IMR-90 (cell line): ENCODE measurements around the gene PIK3CB. TPM values are rescaled to one million over a fixed set of nuclear protein-coding genes. Genes with fewer than 3 reads are reported as not detected.

Experiments used
- ATAC-seq: fragments of 200-7000 bp; cut with Tn5 transposase; 2 replicates; pipeline ENCODE4 v1.9.1; 2020; ENCODE audit warnings: low read depth, mild to moderate bottlenecking, moderate library complexity
- BruUV-seq: library from RNA; stranded (reverse); fragments of 400-500 nt; replicated peaks from 2 replicates; lab custom pipeline; 2021; lab: Mats Ljungman, UMichigan
- CTCF ChIA-PET: fragments of 300-600 bp; formaldehyde crosslinking; extraction: SDS; loops from one replicate; lab custom pipeline; 2021; ENCODE audit warnings: antibody characterized with exemption; lab: Yijun Ruan, JAX
- POLR2A ChIA-PET: fragments of 300-600 bp; sonication (Branson Sonifier 250); formaldehyde crosslinking; loops from one replicate; lab custom pipeline; 2022; ENCODE audit warnings: antibody characterized with exemption; ENCODE audit not compliant: unreplicated experiment; lab: Charles Lee
- DNase-seq: peaks from one replicate; pipeline ENCODE4 v3.0.0; 2013
- H2AFZ ChIP-seq: replicated peaks from 2 replicates; pipeline ENCODE3; 2013; ENCODE audit warnings: low read length, mild to moderate bottlenecking; ENCODE audit not compliant: poor library complexity
- H2AK5ac ChIP-seq: 2 replicates; pipeline ENCODE4 v1.6.1; 2013; ENCODE audit warnings: low read depth, low read length, inconsistent platforms
- H2AK9ac ChIP-seq: replicated peaks from 2 replicates; pipeline ENCODE3; 2013; ENCODE audit warnings: mild to moderate bottlenecking, low read depth, low read length, moderate library complexity; ENCODE audit not compliant: poor library complexity
- H2BK120ac ChIP-seq: 2 replicates; pipeline ENCODE4 v1.6.1; 2013; ENCODE audit warnings: low read depth, low read length, inconsistent platforms
- H2BK15ac ChIP-seq: 3 replicates; pipeline ENCODE4 v1.6.1; 2013; ENCODE audit warnings: low read depth, low read length, inconsistent platforms
- H2BK20ac ChIP-seq: 2 replicates; pipeline ENCODE4 v1.6.1; 2013; ENCODE audit warnings: low read depth, mild to moderate bottlenecking, inconsistent platforms, low read length, moderate library complexity
- H2BK5ac ChIP-seq: 2 replicates; pipeline ENCODE4 v1.6.1; 2013; ENCODE audit warnings: mild to moderate bottlenecking, low read depth, low read length, inconsistent platforms; ENCODE audit not compliant: poor library complexity, severe bottlenecking
- H3K14ac ChIP-seq: replicated peaks from 2 replicates; pipeline ENCODE4 v1.6.1; 2013; ENCODE audit warnings: low read depth, low read length, inconsistent platforms
- H3K18ac ChIP-seq: 2 replicates; pipeline ENCODE4 v1.6.1; 2013; ENCODE audit warnings: low read depth, low read length, control low read depth
- H3K23ac ChIP-seq: 2 replicates; pipeline ENCODE4 v1.6.1; 2013; ENCODE audit warnings: low read depth, low read length, inconsistent platforms
- H3K27ac ChIP-seq: 2 replicates; pipeline ENCODE4 v1.5.1; 2013; ENCODE audit warnings: mild to moderate bottlenecking, control low read depth, low read length; ENCODE audit not compliant: insufficient read depth
- H3K27me3 ChIP-seq: 2 replicates; pipeline ENCODE4 v1.6.1; 2013; ENCODE audit warnings: low read length; ENCODE audit not compliant: control insufficient read depth, insufficient read depth
- H3K36me3 ChIP-seq: 2 replicates; pipeline ENCODE4 v1.6.1; 2013; ENCODE audit warnings: low read length, mixed read lengths; ENCODE audit not compliant: control insufficient read depth, insufficient read depth
- H3K4ac ChIP-seq: 2 replicates; pipeline ENCODE4 v1.6.1; 2013; ENCODE audit warnings: low read depth, low read length, inconsistent platforms
- H3K4me1 ChIP-seq: 2 replicates; pipeline ENCODE4 v1.6.1; 2013; ENCODE audit warnings: low read length, mixed read lengths; ENCODE audit not compliant: control insufficient read depth, insufficient read depth
- H3K4me2 ChIP-seq: 2 replicates; pipeline ENCODE4 v1.6.1; 2013; ENCODE audit warnings: low read depth, mild to moderate bottlenecking, control low read depth, low read length, moderate library complexity
- H3K4me3 ChIP-seq: 2 replicates; pipeline ENCODE4 v1.5.1; 2013; ENCODE audit warnings: low read depth, mild to moderate bottlenecking, control low read depth, low read length, moderate library complexity; ENCODE audit not compliant: insufficient read depth
- H3K56ac ChIP-seq: 2 replicates; pipeline ENCODE4 v1.6.1; 2013; ENCODE audit warnings: low read length, inconsistent platforms; ENCODE audit not compliant: insufficient read depth; ENCODE audit errors: extremely low read depth
- H3K79me1 ChIP-seq, 2 experiments: 2 replicates each; pipeline ENCODE4 v1.6.1; 2013; ENCODE audit warnings: low read length in 2 of 2, inconsistent platforms in 1 of 2, low read depth in 1 of 2
- H3K9ac ChIP-seq: 2 replicates; pipeline ENCODE4 v1.6.1; 2013; ENCODE audit warnings: low read depth, low read length, control low read depth
- H3K9me1 ChIP-seq: 2 replicates; pipeline ENCODE4 v1.6.1; 2013; ENCODE audit warnings: low read length, inconsistent platforms; ENCODE audit not compliant: insufficient read depth
- H3K9me3 ChIP-seq: 2 replicates; pipeline ENCODE4 v1.6.1; 2013; ENCODE audit warnings: low read length; ENCODE audit not compliant: control insufficient read depth, insufficient read depth
- H4K20me1 ChIP-seq: 2 replicates; pipeline ENCODE4 v1.6.1; 2013; ENCODE audit warnings: low read length, inconsistent platforms; ENCODE audit not compliant: insufficient read depth
- H4K5ac ChIP-seq: 2 replicates; pipeline ENCODE4 v1.6.1; 2013; ENCODE audit warnings: mild to moderate bottlenecking, low read depth, low read length, control low read depth
- H4K8ac ChIP-seq, 2 experiments: 2 replicates each; pipeline ENCODE4 v1.6.1; 2013; ENCODE audit warnings: low read depth in 2 of 2, low read length in 2 of 2, control low read depth in 1 of 2, inconsistent platforms in 1 of 2
- H4K91ac ChIP-seq: 2 replicates; pipeline ENCODE4 v1.6.1; 2013; ENCODE audit warnings: low read depth, low read length, inconsistent platforms; ENCODE audit not compliant: insufficient read depth
- BHLHE40 ChIP-seq: fragments of 150-350 bp; IDR thresholded peaks from 2 replicates; pipeline ENCODE4 v1.6.1; 2016; ENCODE audit warnings: mild to moderate bottlenecking, low read depth, low read length
- CTCF ChIP-seq: conservative IDR thresholded peaks from 2 replicates; pipeline ENCODE4 v1.5.1; 2012; ENCODE audit warnings: mild to moderate bottlenecking, low read depth, low read length, improper control_type of control experiment
- FOS ChIP-seq: fragments of 150-350 bp; IDR thresholded peaks from 2 replicates; pipeline ENCODE4 v1.6.1; 2016; ENCODE audit warnings: low read depth, low read length
- MAZ ChIP-seq: IDR thresholded peaks from 2 replicates; pipeline ENCODE4 v1.6.1; 2012; ENCODE audit warnings: low read depth, mild to moderate bottlenecking, low read length, improper control_type of control experiment, moderate library complexity, borderline replicate concordance
- MXI1 ChIP-seq: IDR thresholded peaks from 2 replicates; pipeline ENCODE4 v1.6.1; 2012; ENCODE audit warnings: low read depth, mild to moderate bottlenecking, low read length, moderate library complexity, borderline replicate concordance
- NFE2L2 ChIP-seq: fragments of 150-350 bp; IDR thresholded peaks from 2 replicates; pipeline ENCODE4 v1.6.1; 2016; ENCODE audit warnings: low read depth, mild to moderate bottlenecking, low read length
- RAD21 ChIP-seq: IDR thresholded peaks from 2 replicates; pipeline ENCODE4 v1.6.1; 2012; ENCODE audit warnings: low read length, improper control_type of control experiment
- RCOR1 ChIP-seq: IDR thresholded peaks from 2 replicates; pipeline ENCODE4 v1.6.1; 2012; ENCODE audit warnings: mild to moderate bottlenecking, low read length, improper control_type of control experiment; ENCODE audit not compliant: insufficient replicate concordance
- SMC3 ChIP-seq: fragments of 150-350 bp; IDR thresholded peaks from 2 replicates; pipeline ENCODE4 v1.6.1; 2016; ENCODE audit warnings: low read depth, mild to moderate bottlenecking, antibody characterized with exemption, low read length, moderate library complexity
- USF2 ChIP-seq: fragments of 150-350 bp; IDR thresholded peaks from 2 replicates; pipeline ENCODE4 v1.6.1; 2017; ENCODE audit warnings: mild to moderate bottlenecking, antibody characterized with exemption, low read length, low read depth
- WGBS, 2 experiments: methylation state at CpG; one replicate each; pipeline versions ENCODE4 v1.1.5 to v1.1.7; 2013; ENCODE audit warnings: missing lambda C conversion rate in 2 of 2; ENCODE audit not compliant: insufficient read length in 1 of 2; ENCODE audit errors: extremely low coverage in 2 of 2; 5-methylcytosine and 5-hydroxymethylcytosine counted together
- dilution Hi-C: fragments of 300-500 bp; cut with HindIII; formaldehyde crosslinking; loops from one replicate; pipeline ENCODE4 v1.14.3; 2018; ENCODE audit warnings: low sequenced_read_pairs; ENCODE audit not compliant: unreplicated experiment
- in situ Hi-C: fragments of 300-500 bp; cut with MboI; formaldehyde crosslinking; loops from 3 replicates; pipeline ENCODE4 v1.14.3; 2019; ENCODE audit warnings: low sequenced_read_pairs, inconsistent platforms, mixed read lengths
- intact Hi-C: fragments of 100-400 bp; cut with micrococcal nuclease; formaldehyde crosslinking; loops from 2 replicates; pipeline ENCODE4 v1.10.0; 2022
- polyA plus RNA-seq, 3 experiments: library from polyadenylated mRNA; depleted of rRNA; stranded (reverse); fragments of >200 nt; gene quantifications; 2 replicates each; pipeline ENCODE4 v1.2.3, GENCODE V29; 2012; ENCODE audit warnings: low replicate concordance in 1 of 3
- total RNA-seq: library from RNA; depleted of rRNA; stranded (reverse); fragments of >200 nt; gene quantifications from 2 replicates; pipeline ENCODE4 v1.2.3, GENCODE V29; 2012

The PIK3CB gene
- total and polyA plus RNA-seq, 2 of the 4 experiments (the other 2 are of a cell fraction): 6.3 to 6.8 TPM

GRCh38 chr3:138881233-138881632 lies 46.5 kb upstream of the PIK3CB start (continued):
- TF ChIP-seq BHLHE40: no peak
- TF ChIP-seq CTCF: no peak

GRCh38 chr3:138879541-138880380 lies 45.0 kb upstream of the PIK3CB start:
- in situ Hi-C loops: no loop called here
- POLR2A ChIA-PET: no interaction called here
- no TSS peak for BruUV-seq
- no peak overlapping the region for H4K8ac ChIP-seq
- H3K36me3 ChIP-seq: no peaks in the 10 kb centered on the region
- H2BK5ac ChIP-seq: no peak overlapping the region
- H3K14ac ChIP-seq: no peak overlapping the region
- no peaks in the 10 kb centered on the region for H3K9me3 ChIP-seq
- no peak overlapping the region for H2BK120ac ChIP-seq
- H3K79me1 ChIP-seq: no peaks in the 10 kb centered on the region
- no peak overlapping the region for H3K23ac ChIP-seq
- no peaks in the 10 kb centered on the region for H3K4me1 ChIP-seq
- H3K27ac ChIP-seq: no peak overlapping the region
- no peak for DNase-seq
- H2AFZ ChIP-seq: peak overlapping the region; percentile 68
- H4K91ac ChIP-seq: no peak overlapping the region
- H3K56ac ChIP-seq: no peak overlapping the region
- no peak overlapping the region for H2BK15ac ChIP-seq
- H4K20me1 ChIP-seq: no peaks in the 10 kb centered on the region
- H3K4me3 ChIP-seq: no peak overlapping the region
- H3K27me3 ChIP-seq: no peaks in the 10 kb centered on the region
- no peak overlapping the region for H3K18ac ChIP-seq
- ATAC-seq: no peak
- CTCF ChIA-PET: interaction anchor here (0.6 kb wide), 1 partner anchor 55 kb away, joined by 3 read pairs; no protein-coding TSS in a partner anchor
- H3K9me1 ChIP-seq: no peaks in the 10 kb centered on the region
- no peak overlapping the region for H2AK5ac ChIP-seq
- H3K9ac ChIP-seq: no peak overlapping the region
- H2BK20ac ChIP-seq: no peak overlapping the region
- H2AK9ac ChIP-seq: no peak overlapping the region
- no peak overlapping the region for H4K5ac ChIP-seq
- intact Hi-C loops: no loop called here
- no peak overlapping the region for H3K4ac ChIP-seq
- whole genome bisulfite sequencing, 2 experiments: no CpG with 5 or more reads among the region's 14 CpGs
- dilution Hi-C loops: no loop called here
- no peak overlapping the region for H3K4me2 ChIP-seq
- TF ChIP-seq NFE2L2 (no peak), SMC3 (no peak), USF2 (no peak), BHLHE40 (no peak), CTCF (no peak), RCOR1 (no peak), FOS (no peak), RAD21 (no peak), MXI1 (no peak), MAZ (no peak)
